Measurements from ENCODE around the gene ZNF778. TPM values are rescaled to one million over a fixed set of nuclear protein-coding genes. Genes with fewer than 3 reads are reported as not detected.

Gene ZNF778
- polyA plus RNA-seq, 2 of the 4 experiments (the other 2 are of a cell fraction) = 7.0 to 9.5 TPM

DNA sequence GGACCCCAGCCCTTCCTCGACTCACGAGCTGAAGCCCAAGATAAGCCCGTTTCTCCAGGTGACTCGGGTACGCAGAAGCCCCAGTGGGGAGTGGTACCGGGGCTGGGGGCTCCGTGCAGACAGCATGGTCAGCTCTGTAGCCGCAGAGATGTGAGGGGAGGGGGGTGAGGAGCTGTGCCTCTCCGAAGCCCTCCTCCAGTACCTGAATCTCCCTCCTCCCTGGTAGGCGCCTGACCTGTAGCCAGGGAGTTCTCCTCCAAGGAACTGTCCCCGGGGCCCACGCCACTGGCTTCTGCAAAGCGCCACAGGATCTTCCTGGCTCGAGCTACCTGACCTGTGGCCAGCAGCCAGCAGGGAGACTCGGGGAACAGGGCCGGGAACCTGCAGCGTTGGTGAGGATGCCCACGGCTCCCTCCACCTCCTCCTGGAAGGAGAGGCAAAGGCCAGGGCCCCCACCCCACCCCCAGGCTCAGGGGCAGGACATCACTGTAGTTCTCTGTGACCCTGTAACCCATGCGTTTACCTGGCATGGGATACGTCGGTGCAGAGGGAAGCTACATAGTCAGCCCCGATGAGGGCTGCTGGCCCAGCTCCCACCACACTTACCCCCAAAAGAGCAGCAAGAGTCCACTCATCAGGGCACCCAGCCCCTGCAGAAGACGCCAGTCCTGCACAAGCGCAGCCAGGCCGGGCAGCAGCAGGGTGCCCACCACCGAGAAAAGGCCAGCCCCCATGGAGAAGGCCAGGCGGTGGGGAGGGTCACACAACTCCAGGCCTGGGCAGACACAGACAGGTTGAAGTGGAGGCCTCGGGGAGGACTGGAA lies 18.9 kb upstream of the ZNF778 start:
- ATAC-seq (no peak), DNase-seq (ENCODE audit: low read depth in 1 of 2, low spot score in 1 of 2) (no peak), FAIRE-seq (no peak)
- WGBS (ENCODE audit: missing lambda C conversion rate) = 84% methylated on average over 22 of the region's 28 CpGs
- ChIA-PET CTCF (interaction anchor here (1.2 to 1.3 kb wide), 2 partner anchors 12 to 17 kb away, joined by 3 read pairs; no protein-coding TSS in a partner anchor), POLR2A (no interaction called here)
- Histone ChIP-seq H3K27ac (no peak overlapping the region), H3K4me1 (peaks cover 8% of the 10 kb centered on the region), H3K4me3 (no peak overlapping the region), H3K4me2 (no peak overlapping the region), H3K9me3 (peaks cover 5% of the 10 kb centered on the region; the same call in 1 of the 3 replicates)
- TF ChIP-seq ZNF302 (CRISPR knock-in tag; IDR thresholded peaks at IDR 0.05) (no peak), RARB (CRISPR knock-in tag; IDR thresholded peaks at IDR 0.05) (no peak), NR3C1 (IDR thresholded peaks at IDR 0.05) (no peak), RCOR1 (IDR thresholded peaks at IDR 0.05; ENCODE audit: low read depth, low read length) (no peak), FOSB (CRISPR knock-in tag; IDR thresholded peaks at IDR 0.05) (no peak), CEBPB (IDR thresholded peaks at IDR 0.05) (no peak), ZSCAN20 (CRISPR knock-in tag; IDR thresholded peaks at IDR 0.05) (no peak), CHD4 (IDR thresholded peaks at IDR 0.05; ENCODE audit: borderline replicate concordance) (no peak), FOSL2 (IDR thresholded peaks at IDR 0.05) (no peak), FOSL2 (CRISPR knock-in tag; IDR thresholded peaks at IDR 0.05) (no peak), ZC3H11A (IDR thresholded peaks at IDR 0.05) (no peak), BCL3 (IDR thresholded peaks at IDR 0.05) (no peak), HOXB13 (CRISPR knock-in tag; IDR thresholded peaks at IDR 0.05; ENCODE audit: low read depth) (no peak), CHD2 (IDR thresholded peaks at IDR 0.05; ENCODE audit: low read length, partially characterized antibody) (no peak), TP53 (CRISPR knock-in tag; IDR thresholded peaks at IDR 0.05) (no peak)
- TF ChIP-seq, protein P1, sequence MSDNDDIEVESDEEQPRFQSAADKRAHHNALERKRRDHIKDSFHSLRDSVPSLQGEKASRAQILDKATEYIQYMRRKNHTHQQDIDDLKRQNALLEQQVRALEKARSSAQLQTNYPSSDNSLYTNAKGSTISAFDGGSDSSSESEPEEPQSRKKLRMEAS (IDR thresholded peaks at IDR 0.05) = no peak
- TF ChIP-seq, protein P2, sequence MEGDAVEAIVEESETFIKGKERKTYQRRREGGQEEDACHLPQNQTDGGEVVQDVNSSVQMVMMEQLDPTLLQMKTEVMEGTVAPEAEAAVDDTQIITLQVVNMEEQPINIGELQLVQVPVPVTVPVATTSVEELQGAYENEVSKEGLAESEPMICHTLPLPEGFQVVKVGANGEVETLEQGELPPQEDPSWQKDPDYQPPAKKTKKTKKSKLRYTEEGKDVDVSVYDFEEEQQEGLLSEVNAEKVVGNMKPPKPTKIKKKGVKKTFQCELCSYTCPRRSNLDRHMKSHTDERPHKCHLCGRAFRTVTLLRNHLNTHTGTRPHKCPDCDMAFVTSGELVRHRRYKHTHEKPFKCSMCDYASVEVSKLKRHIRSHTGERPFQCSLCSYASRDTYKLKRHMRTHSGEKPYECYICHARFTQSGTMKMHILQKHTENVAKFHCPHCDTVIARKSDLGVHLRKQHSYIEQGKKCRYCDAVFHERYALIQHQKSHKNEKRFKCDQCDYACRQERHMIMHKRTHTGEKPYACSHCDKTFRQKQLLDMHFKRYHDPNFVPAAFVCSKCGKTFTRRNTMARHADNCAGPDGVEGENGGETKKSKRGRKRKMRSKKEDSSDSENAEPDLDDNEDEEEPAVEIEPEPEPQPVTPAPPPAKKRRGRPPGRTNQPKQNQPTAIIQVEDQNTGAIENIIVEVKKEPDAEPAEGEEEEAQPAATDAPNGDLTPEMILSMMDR (IDR thresholded peaks at IDR 0.05) = no peak

- Histone ChIP-seq H3K4me2 (no peak overlapping the region), H3K9me3 (peaks cover 5% of the 10 kb centered on the region; the same call in 1 of the 3 replicates), H3K27ac (no peak overlapping the region), H3K4me1 (peaks cover 8% of the 10 kb centered on the region), H3K4me3 (no peak overlapping the region)
- DNase-seq (ENCODE audit: low read depth in 1 of 2, low spot score in 1 of 2) (no peak), ATAC-seq (no peak), FAIRE-seq (no peak)
- ChIA-PET POLR2A (no interaction called here), CTCF (no interaction called here)
- WGBS (ENCODE audit: missing lambda C conversion rate) = 87% methylated on average over 10 of the region's 22 CpGs
- TF ChIP-seq, protein P3, sequence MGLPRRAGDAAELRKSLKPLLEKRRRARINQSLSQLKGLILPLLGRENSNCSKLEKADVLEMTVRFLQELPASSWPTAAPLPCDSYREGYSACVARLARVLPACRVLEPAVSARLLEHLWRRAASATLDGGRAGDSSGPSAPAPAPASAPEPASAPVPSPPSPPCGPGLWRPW (IDR thresholded peaks at IDR 0.05) = no peak
- no peak for TF ChIP-seq MYC (IDR thresholded peaks at IDR 0.05; ENCODE audit: borderline replicate concordance, low read length)
- no peak for TF ChIP-seq POLR2A (IDR thresholded peaks at IDR 0.05; ENCODE audit: low read length)
- no peak for TF ChIP-seq ELK1 (IDR thresholded peaks at IDR 0.05; ENCODE audit: low read depth, low read length)
- TF ChIP-seq JUN (IDR thresholded peaks at IDR 0.05) = no peak
- no peak for TF ChIP-seq CBX2 (IDR thresholded peaks at IDR 0.05; ENCODE audit: borderline replicate concordance, low read depth)
- TF ChIP-seq HMGXB4 (CRISPR knock-in tag; IDR thresholded peaks at IDR 0.05; ENCODE audit: borderline replicate concordance) = no peak
- TF ChIP-seq HEYL (CRISPR knock-in tag; IDR thresholded peaks at IDR 0.05) = no peak
- no peak for TF ChIP-seq BHLHE40 (IDR thresholded peaks at IDR 0.05; ENCODE audit: low read depth, low read length)
- TF ChIP-seq HOXA7 (CRISPR knock-in tag; IDR thresholded peaks at IDR 0.05) = no peak
- TF ChIP-seq ZSCAN20 (CRISPR knock-in tag; IDR thresholded peaks at IDR 0.05) = no peak
- no peak for TF ChIP-seq ATOH8 (CRISPR knock-in tag; IDR thresholded peaks at IDR 0.05; ENCODE audit: low read depth)
- TF ChIP-seq EHF (CRISPR knock-in tag; IDR thresholded peaks at IDR 0.05) = no peak
These were observed 18.0 kb upstream of the ZNF778 start for GRCh38 chr16:89199241-89200123.
